Nephron progenitor cell (in vitro differentiated cells): ENCODE results near the gene AGPAT1.

Experiments
- DNase-seq: peaks from one replicate; pipeline ENCODE4 v3.0.0; 2021
- H3K27ac Mint-ChIP-seq: 2 replicates; pipeline ENCODE4 v1.8.0; 2021; ENCODE audit warnings: mild to moderate bottlenecking, moderate library complexity, mixed read lengths
- H3K27me3 Mint-ChIP-seq: 2 replicates; pipeline ENCODE4 v1.8.0; 2021; ENCODE audit warnings: mild to moderate bottlenecking, low read depth, mixed read lengths; ENCODE audit not compliant: poor library complexity
- H3K36me3 Mint-ChIP-seq: 2 replicates; pipeline ENCODE4 v1.8.0; 2021; ENCODE audit warnings: low read depth, mixed read lengths
- H3K4me1 Mint-ChIP-seq: 2 replicates; pipeline ENCODE4 v1.8.0; 2021; ENCODE audit warnings: mixed read lengths
- H3K4me3 Mint-ChIP-seq: 2 replicates; pipeline ENCODE4 v1.8.0; 2021; ENCODE audit warnings: mild to moderate bottlenecking, moderate library complexity, mixed read lengths
- H3K9me3 Mint-ChIP-seq: 2 replicates; pipeline ENCODE4 v1.8.0; 2021; ENCODE audit warnings: mild to moderate bottlenecking, moderate library complexity, mixed read lengths
- CTCF ChIP-seq: fragments of 200-600 bp; sonication (generic); IDR thresholded peaks from 2 replicates; pipeline ENCODE4 v1.5.0; 2021; ENCODE audit warnings: antibody characterized with exemption

AGPAT1 gene

DNA sequence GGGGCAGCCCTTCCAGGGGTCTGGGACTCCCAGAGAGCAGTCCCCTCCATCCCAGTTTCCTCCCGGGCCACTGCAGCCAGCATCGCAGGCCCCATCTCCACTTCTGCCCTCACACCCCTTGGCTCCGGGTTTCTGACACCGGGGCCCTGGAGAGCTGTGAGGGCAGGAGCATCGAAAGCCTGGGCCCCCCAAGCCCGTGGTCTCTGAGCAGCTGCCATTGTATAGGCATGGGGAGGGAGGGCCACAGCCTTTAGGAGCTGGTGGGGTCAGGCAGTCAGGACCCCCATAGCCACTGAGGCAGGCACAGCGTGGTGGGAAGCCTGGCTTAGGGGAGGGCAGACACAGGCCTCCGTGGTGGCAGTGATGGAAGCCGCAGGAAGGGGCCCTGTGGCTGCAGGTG is 26.3 kb upstream of the AGPAT1 start:
- H3K4me3 Mint-ChIP-seq, result no peak overlapping the region
- H3K27ac Mint-ChIP-seq, result no peak overlapping the region
- DNase-seq, result no peak
- TF ChIP-seq CTCF, result no peak
- H3K9me3 Mint-ChIP-seq, result peaks cover 8% of the 10 kb centered on the region
- H3K27me3 Mint-ChIP-seq, result peaks cover 18% of the 10 kb centered on the region
- H3K4me1 Mint-ChIP-seq, result peaks cover 25% of the 10 kb centered on the region
- H3K36me3 Mint-ChIP-seq, result no peaks in the 10 kb centered on the region

DNA sequence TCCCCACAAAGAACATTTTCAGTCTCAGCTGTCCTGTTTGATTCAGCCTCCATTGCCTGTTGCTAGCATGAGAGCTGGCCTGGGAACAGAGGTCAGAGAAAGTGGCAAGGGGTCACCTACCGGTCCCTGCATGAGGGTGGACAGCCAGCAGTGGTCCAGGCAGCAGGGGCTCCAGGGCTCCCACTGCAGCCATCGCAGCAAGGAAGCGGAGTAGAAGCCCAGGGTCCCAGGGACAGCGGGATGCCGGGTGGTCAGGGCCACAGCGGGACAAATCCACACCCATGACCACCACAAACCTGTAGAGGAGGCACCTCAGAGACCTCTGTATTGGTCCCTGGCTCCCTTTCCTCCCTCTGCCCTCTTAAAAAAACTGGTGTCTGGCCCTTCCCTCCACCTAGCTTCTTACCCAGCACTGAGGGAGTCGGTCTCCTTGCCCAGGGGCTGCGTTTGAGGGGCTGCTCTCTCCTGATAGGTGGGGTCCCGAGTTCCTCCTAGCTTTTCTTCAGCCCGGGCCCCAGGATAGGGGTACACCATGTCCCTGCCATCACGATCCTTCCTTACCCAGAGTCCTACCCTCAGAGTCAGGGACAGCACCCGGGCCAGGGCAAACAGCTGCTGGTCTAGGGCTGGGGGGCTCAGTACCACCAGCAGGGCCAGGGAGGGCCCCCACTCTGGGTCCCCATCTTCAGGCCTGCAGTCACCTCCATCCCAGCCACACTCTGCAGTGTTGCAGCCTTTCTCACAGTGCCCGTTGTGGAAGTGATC is 25.0 kb upstream of the AGPAT1 start:
- no peak for TF ChIP-seq CTCF
- no peaks in the 10 kb centered on the region for H3K9me3 Mint-ChIP-seq
- DNase-seq, result no peak
- H3K4me1 Mint-ChIP-seq, result peaks cover 37% of the 10 kb centered on the region
- no peak overlapping the region for H3K4me3 Mint-ChIP-seq
- H3K27me3 Mint-ChIP-seq, result peaks cover 12% of the 10 kb centered on the region
- H3K36me3 Mint-ChIP-seq, result no peaks in the 10 kb centered on the region
- H3K27ac Mint-ChIP-seq, result no peak overlapping the region

GRCh38 chr6:32198866-32199265 is 23.0 kb upstream of the AGPAT1 start:
- H3K36me3 Mint-ChIP-seq, result no peaks in the 10 kb centered on the region
- H3K27ac Mint-ChIP-seq, result no peak overlapping the region
- peaks cover 7% of the 10 kb centered on the region for H3K27me3 Mint-ChIP-seq
- no peak overlapping the region for H3K4me3 Mint-ChIP-seq
- no peak for TF ChIP-seq CTCF
- no peaks in the 10 kb centered on the region for H3K9me3 Mint-ChIP-seq
- H3K4me1 Mint-ChIP-seq, result peaks cover 47% of the 10 kb centered on the region
- no peak for DNase-seq

GRCh38 chr6:32198345-32198696 is 22.4 kb upstream of the AGPAT1 start:
- DNase-seq, result no peak
- Mint-ChIP-seq H3K9me3 (no peaks in the 10 kb centered on the region), H3K4me1 (peaks cover 49% of the 10 kb centered on the region), H3K36me3 (no peaks in the 10 kb centered on the region), H3K27me3 (peaks cover 3% of the 10 kb centered on the region), H3K27ac (no peak overlapping the region), H3K4me3 (no peak overlapping the region)
- no peak for TF ChIP-seq CTCF

- Mint-ChIP-seq H3K4me3 (peak overlapping the region; percentile 90), H3K9me3 (no peaks in the 10 kb centered on the region), H3K27ac (peak overlapping the region; percentile 100), H3K36me3 (no peaks in the 10 kb centered on the region), H3K4me1 (peaks cover 60% of the 10 kb centered on the region), H3K27me3 (peaks cover 2% of the 10 kb centered on the region)
- TF ChIP-seq CTCF, result no peak
- no peak for DNase-seq
These were observed 21.1 kb upstream of the AGPAT1 start for GRCh38 chr6:32196682-32197616.
